ENCODE data around the gene LRRC27.
"Not testable (repeated sequence)": the region's sequence is repeated elsewhere in the genome, so short reads cannot be mapped to it uniquely, and the experiment has no call there.

The LRRC27 gene

DNA sequence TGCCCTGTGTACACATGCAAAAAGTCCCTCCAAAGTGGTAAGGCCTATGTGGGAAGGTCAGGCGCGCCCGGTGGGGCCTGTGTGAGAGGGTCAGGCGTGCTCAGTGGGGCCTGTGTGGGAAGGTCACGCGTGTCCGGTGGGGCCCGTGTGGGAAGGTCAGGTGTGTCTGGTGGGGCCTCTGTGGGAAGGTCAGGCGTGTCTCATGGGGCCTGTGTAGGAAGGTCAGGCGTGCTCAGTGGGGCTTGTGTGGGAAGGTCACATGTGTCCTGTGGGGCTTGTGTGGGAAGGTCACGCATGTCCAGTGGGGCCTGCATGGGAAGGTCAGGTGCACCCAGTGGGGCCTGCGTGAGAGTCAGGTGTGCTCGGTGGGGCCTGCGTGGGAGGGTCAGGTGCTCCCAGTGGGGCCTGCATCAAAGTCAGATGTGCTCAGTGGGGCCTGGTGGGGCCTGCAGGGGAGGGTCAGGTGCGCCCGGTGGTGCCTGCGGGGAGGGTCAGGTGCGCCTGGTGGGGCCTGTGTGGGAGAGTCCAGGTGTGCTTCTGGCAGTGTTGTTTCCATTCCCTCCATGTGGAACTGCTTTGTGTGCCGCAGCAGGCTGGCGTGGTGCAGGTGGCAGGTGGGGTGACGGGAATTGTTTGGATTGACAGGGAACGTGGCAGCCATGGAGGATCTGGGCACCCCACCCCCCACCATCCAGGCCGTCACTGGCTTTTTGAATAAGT is 15.4 kb downstream of the LRRC27 start:
- H3K27me3 Mint-ChIP-seq, result no peaks in the 10 kb centered on the region
- ATAC-seq (ENCODE audit: low read depth) (no peak), DNase-seq (ENCODE audit: low spot score in 2 of 2) (no peak)
- H3K4me1 Mint-ChIP-seq, result peaks cover 10% of the 10 kb centered on the region
- H3K9me3 Mint-ChIP-seq, result no peaks in the 10 kb centered on the region
- H3K4me3 Mint-ChIP-seq, result no peak overlapping the region
- H3K27ac Mint-ChIP-seq, result peak overlapping the region; percentile 58
- peaks cover 29% of the 10 kb centered on the region for H3K36me3 Mint-ChIP-seq

DNA sequence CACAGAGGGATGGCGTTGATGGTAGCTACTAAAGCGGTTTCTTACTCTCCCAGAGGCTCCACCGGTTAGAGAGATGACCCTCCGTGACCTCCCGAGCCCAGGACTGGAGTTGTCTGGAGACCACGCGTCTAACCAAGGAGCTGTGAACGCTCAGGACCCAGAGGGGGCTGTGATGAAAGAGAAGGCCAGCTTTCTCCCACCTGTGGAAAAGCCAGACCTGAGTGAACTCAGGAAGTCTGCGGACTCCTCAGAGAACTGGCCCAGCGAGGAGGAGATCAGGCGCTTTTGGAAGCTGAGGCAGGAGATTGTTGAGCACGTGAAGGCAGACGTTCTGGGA is 15.9 kb downstream of the LRRC27 start:
- Mint-ChIP-seq H3K9me3 (no peaks in the 10 kb centered on the region), H3K4me3 (no peak overlapping the region), H3K27ac (no peak overlapping the region), H3K36me3 (peaks cover 29% of the 10 kb centered on the region), H3K4me1 (peaks cover 13% of the 10 kb centered on the region), H3K27me3 (no peaks in the 10 kb centered on the region)
- ATAC-seq (ENCODE audit: low read depth) (no peak), DNase-seq (ENCODE audit: low spot score in 2 of 2) (no peak)

DNA sequence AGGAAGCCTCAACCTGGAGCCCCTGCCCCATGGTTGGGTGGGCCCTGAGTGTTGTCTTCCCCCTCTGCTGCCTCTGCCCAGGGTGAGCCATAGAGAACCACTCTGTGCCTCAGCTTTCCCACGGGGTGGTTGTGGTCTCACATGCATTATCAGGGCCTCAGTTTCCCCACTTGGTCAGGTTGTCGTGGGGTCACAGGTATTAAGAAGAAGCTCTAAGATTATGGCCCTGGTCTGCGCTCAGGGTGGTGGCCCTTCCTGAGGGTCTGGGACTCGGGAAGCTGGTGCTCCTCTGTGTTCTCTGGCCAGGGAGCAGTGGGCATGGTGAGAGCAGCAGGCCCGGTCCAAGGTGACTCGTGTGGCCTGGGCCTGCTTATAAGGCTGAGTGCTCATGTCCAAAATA is 17.8 kb downstream of the LRRC27 start:
- Mint-ChIP-seq H3K36me3 (peaks cover 23% of the 10 kb centered on the region), H3K4me1 (peaks cover 17% of the 10 kb centered on the region), H3K27me3 (no peaks in the 10 kb centered on the region), H3K4me3 (no peak overlapping the region), H3K9me3 (no peaks in the 10 kb centered on the region), H3K27ac (no peak overlapping the region)
- ATAC-seq (ENCODE audit: low read depth) (no peak), DNase-seq (ENCODE audit: low spot score in 2 of 2) (no peak)

DNA sequence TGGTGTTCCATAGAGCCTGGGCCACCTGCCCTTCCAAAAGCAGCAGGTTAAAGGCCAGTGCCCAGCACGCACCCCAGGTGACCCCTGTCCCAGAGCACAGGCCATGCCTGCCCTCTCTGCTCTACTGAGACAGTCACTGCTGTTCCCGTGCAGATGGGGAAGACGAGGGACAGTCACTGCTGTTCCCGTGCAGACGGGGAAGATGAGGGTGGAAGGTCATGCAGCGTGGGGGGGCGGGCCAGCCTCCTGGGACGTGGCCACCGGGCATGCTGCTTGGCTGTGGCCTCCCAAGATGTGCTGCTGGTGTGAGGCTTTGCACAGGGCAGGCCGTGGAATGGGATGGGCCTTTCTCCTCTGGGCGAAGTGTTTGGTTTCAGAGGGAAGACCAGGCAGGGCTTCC is 18.4 kb downstream of the LRRC27 start:
- Mint-ChIP-seq H3K9me3 (no peaks in the 10 kb centered on the region), H3K36me3 (peaks cover 21% of the 10 kb centered on the region), H3K27ac (no peak overlapping the region), H3K27me3 (no peaks in the 10 kb centered on the region), H3K4me3 (no peak overlapping the region), H3K4me1 (peaks cover 17% of the 10 kb centered on the region)
- peak in 1 of 2 donors; percentile 8 for DNase-seq (ENCODE audit: low spot score in 2 of 2)
- ATAC-seq (ENCODE audit: low read depth), result no peak

DNA sequence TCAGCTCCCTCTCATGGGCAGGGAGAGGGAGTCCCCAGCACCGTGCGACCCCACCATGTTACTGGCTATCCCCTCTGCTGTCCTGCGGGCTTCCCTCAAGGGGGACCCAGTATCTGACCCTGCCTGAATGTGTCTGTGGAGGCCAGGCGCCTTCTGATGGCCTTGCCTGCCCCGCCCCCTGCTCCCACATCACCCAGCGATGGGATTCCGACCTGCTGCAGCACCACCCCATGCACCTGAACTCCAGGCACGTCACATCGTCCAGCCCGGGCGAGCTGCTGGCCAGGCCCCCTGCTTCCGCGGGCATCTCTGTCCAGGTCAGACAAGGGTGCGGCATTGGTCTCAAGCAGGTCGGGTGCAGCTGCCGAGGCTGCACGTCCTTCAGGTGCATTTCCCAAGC is 19.0 kb downstream of the LRRC27 start:
- Mint-ChIP-seq H3K27me3 (no peaks in the 10 kb centered on the region), H3K4me1 (peaks cover 16% of the 10 kb centered on the region), H3K4me3 (no peak overlapping the region), H3K36me3 (peaks cover 20% of the 10 kb centered on the region), H3K27ac (no peak overlapping the region), H3K9me3 (no peaks in the 10 kb centered on the region)
- no peak for DNase-seq (ENCODE audit: low spot score in 2 of 2)
- ATAC-seq (ENCODE audit: low read depth), result no peak

DNA sequence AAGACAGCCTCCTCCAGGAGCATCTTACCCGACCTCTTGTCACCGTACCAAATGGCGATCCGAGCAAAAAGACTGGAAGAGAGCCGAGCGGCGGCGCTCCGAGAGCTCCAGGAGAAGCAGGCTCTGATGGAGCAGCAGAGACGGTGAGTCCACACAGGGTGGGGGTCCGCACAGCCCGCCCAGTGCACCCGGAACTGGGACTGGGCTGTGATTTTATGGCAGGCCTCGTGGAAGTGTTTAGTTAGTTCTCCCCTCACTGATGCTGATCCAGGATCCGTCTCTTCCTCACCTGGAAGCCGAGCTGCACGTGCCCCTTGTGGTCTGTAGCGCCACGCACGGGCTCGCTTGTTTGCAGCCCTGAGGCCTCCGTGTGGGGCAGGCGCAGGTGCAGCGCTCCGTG is 19.6 kb downstream of the LRRC27 start:
- no peak overlapping the region for H3K27ac Mint-ChIP-seq
- H3K4me3 Mint-ChIP-seq, result no peak overlapping the region
- ATAC-seq (ENCODE audit: low read depth) (no peak), DNase-seq (ENCODE audit: low spot score in 2 of 2) (no peak)
- H3K27me3 Mint-ChIP-seq, result no peaks in the 10 kb centered on the region
- H3K36me3 Mint-ChIP-seq, result peaks cover 21% of the 10 kb centered on the region
- peaks cover 15% of the 10 kb centered on the region for H3K4me1 Mint-ChIP-seq
- no peaks in the 10 kb centered on the region for H3K9me3 Mint-ChIP-seq

DNA sequence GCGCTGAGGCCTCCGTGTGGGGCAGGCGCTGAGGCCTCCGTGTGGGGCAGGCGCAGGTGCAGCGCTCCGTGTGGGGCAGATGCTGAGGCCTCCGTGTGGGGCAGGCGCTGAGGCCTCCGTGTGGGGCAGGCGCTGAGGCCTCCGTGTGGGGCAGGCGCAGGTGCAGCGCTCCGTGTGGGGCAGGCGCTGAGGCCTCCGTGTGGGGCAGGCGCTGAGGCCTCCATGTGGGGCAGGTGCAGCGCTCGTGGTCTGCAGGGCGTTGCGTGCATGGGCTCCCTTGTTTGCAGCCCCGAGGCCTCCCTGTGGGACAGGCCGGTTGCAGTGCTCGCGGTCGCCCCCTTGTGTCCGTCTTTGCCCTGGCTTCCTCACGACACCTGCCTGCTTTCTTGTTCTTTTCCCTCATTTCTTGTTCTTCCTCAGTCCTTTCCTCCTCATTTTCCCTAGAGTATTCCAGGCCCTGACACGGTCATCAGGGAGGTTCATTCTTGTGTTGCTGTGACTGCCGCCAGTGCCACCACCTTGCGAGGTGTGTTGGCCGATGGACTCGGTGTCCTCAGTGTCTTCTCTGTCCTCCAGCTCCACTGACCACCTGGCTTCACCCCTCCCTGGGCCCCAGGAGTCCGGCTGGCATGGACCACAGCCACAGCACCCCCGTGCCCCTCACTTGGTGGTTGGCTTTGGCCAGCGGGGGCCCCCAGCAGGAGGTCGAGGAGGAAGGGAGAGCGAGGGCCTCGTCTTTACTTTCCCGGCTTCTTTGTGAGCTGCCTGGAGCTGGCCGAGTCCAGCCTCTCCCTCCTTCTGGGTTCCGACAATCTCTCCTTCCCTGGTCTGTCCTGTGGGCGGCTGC is 20.7 kb downstream of the LRRC27 start:
- Mint-ChIP-seq H3K36me3 (peaks cover 19% of the 10 kb centered on the region), H3K27ac (peak overlapping the region; percentile 73)
- H3K9me3 Mint-ChIP-seq, H3K27me3 Mint-ChIP-seq, H3K4me3 Mint-ChIP-seq, H3K4me1 Mint-ChIP-seq: not testable (repeated sequence)
- DNase-seq (ENCODE audit: low spot score in 2 of 2), result peak; percentile 76 to 84
- peak; percentile 83 for ATAC-seq (ENCODE audit: low read depth)

DNA sequence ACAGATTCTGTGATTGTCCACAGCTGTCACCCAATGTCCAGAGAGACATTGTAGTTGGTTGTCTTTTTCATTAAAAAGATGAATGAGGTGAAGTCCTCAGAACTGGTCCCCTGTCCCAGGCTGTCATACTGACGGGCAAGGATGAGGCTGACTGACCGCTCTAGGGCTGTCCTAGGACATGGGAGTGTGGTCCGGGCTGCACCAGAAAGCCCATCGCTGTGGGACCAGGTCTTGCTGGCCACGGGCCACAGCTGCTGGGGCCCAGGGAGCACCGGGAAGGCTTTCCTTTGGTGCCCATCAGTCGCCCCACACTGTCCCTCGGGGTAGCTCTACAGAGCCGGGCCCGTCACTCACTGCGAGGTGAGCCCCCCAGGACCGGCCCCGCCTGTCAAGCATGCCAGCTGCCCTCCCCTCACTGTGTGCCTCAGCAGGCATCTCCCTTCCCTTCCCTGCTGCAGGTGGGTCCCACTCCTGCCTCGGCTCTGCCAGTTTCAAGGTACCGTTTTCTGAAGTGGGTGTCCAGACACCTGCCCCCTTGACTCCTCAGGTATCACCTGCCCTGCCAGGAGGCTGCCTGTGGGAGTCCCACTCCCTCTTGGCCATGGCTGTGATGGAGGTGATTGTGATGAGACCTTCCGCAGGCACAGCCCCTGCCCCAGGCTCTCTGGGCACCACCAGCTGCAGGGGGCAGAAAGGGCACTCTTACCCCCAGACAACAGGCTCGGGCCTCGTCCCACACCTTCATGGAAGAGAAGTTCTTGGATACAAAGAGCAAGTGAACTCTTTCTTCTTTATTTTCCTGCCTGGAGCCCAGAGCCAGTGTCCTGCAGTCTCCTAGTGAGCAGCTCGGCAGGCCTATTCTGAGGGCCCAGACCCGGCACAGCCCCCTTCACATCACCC is 21.7 kb downstream of the LRRC27 start:
- DNase-seq (ENCODE audit: low spot score in 2 of 2), result peak in 1 of 2 donors; percentile 7
- H3K27ac Mint-ChIP-seq, result peak overlapping the region; percentile 73
- H3K27me3 Mint-ChIP-seq, result no peaks in the 10 kb centered on the region
- H3K4me1 Mint-ChIP-seq, result peaks cover 7% of the 10 kb centered on the region
- no peak overlapping the region for H3K4me3 Mint-ChIP-seq
- peaks cover 3% of the 10 kb centered on the region for H3K9me3 Mint-ChIP-seq
- no peak for ATAC-seq (ENCODE audit: low read depth)
- peaks cover 16% of the 10 kb centered on the region for H3K36me3 Mint-ChIP-seq

DNA sequence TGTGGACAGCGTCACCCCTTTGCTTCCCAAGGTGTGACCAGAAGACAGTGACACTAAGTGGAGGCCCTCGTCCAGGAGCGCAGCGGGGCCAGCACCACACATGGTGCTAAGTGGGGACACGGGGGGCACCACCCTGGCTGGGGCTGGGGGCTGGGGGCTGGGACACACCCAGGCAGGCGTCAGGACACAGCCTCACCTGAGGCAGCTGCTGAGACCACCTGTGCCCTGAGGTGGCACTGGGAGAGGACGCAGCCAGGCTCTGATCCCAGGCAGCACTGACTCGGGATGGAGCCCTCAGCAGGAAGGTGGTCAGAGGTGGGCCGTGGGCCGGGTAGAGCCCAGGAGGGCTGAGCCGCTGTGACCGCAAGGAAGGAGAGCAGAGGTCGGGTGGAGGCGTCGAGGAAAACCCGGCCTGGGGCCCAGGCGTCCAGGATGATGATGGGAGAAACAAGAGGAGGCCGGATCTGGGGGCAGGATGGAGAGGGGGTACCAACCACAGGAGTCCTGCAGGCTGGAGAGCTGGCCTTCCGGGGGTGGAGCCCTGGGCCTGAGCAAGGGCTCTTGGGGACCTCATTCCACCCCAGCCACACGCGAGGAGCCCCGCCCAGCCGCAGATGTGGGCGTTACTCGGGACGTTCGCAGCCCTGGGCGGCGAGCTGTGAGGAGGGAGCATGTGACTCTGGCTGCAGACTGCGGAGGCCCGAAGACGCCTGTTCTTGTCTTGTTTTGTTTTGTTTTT is 22.5 kb downstream of the LRRC27 start:
- no peaks in the 10 kb centered on the region for H3K27me3 Mint-ChIP-seq
- H3K36me3 Mint-ChIP-seq, result peaks cover 13% of the 10 kb centered on the region
- no peak overlapping the region for H3K4me3 Mint-ChIP-seq
- peaks cover 7% of the 10 kb centered on the region for H3K4me1 Mint-ChIP-seq
- no peak overlapping the region for H3K27ac Mint-ChIP-seq
- H3K9me3 Mint-ChIP-seq, result peaks cover 3% of the 10 kb centered on the region
- peak in 1 of 2 donors; percentile 5 for DNase-seq (ENCODE audit: low spot score in 2 of 2)
- ATAC-seq (ENCODE audit: low read depth), result no peak

DNA sequence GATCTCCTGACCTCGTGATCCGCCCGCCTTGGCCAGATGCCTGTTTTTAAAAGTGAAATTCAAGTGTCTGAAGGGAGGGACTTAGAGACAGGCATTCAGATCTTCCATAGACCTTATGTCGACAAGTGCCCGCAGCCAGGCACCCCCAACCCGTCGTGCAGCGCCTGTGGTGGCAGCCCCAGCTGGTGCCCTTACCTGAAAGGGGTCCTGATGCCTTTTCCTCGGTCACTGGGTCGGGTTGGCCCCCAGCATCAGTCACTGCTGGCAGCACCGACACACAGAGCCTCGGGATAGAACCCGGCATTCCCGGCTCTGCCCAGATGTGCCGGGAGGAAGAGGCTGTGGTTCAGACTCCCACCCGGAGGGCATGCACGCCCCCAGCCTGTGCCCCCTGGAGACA is 23.3 kb downstream of the LRRC27 start:
- Mint-ChIP-seq H3K9me3 (peaks cover 3% of the 10 kb centered on the region), H3K27me3 (no peaks in the 10 kb centered on the region), H3K4me1 (peaks cover 7% of the 10 kb centered on the region), H3K27ac (no peak overlapping the region), H3K4me3 (no peak overlapping the region), H3K36me3 (peaks cover 13% of the 10 kb centered on the region)
- ATAC-seq (ENCODE audit: low read depth), result no peak
- no peak for DNase-seq (ENCODE audit: low spot score in 2 of 2)

DNA sequence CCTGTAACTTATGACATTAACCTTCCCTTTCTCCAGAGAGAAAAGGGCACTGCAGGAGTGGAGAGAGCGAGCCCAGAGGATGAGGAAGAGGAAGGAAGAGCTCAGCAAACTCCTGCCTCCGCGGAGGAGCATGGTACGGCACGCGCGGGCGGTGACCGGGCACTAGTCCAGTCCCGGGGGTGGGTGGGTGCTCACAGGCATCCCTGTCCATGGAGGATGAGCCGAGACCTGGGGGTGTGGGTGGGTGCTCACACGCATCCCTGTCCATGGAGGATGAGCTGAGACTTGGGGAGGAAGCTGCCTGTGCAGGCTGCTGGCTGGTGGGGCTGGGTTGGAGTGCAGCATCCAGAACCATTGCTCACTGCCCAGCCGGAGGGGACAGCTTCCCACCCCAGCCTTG is 23.8 kb downstream of the LRRC27 start:
- no peak overlapping the region for H3K4me3 Mint-ChIP-seq
- peaks cover 3% of the 10 kb centered on the region for H3K9me3 Mint-ChIP-seq
- H3K4me1 Mint-ChIP-seq, result peaks cover 7% of the 10 kb centered on the region
- no peak for DNase-seq (ENCODE audit: low spot score in 2 of 2)
- H3K27me3 Mint-ChIP-seq, result no peaks in the 10 kb centered on the region
- ATAC-seq (ENCODE audit: low read depth), result no peak
- H3K36me3 Mint-ChIP-seq, result peaks cover 13% of the 10 kb centered on the region
- H3K27ac Mint-ChIP-seq, result no peak overlapping the region

DNA sequence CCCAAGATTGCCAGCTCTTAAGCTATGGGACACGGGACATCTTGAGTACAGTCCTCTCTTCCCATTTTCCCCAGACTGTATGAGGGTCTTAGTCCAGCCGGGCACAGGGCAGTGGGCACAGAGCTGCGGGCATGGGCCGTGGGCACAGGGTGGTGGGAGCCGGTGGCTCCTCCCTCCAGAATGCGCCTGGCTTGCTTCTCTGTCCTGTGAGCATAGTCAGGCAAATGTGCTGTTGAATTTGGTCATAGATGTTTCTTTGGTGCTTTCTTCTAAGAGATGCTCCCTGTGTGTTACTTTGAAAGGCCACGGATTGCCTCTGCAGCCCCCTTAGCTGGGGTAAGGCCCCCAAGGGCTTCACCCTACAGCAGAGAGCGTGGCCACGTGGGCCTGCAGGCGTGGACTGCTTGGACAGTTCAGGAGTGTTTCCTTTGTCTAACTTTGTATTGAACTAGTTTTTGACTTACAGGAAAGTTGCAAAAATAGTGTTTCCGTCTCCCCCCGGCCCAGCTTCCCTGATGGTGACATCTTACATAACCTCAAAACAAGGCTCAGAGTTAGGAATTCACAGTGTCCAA is 24.7 kb downstream of the LRRC27 start:
- Mint-ChIP-seq H3K4me3 (no peak overlapping the region), H3K36me3 (peaks cover 15% of the 10 kb centered on the region), H3K27ac (no peak overlapping the region), H3K27me3 (no peaks in the 10 kb centered on the region), H3K4me1 (peaks cover 7% of the 10 kb centered on the region), H3K9me3 (peaks cover 3% of the 10 kb centered on the region)
- ATAC-seq (ENCODE audit: low read depth) (no peak), DNase-seq (ENCODE audit: low spot score in 2 of 2) (no peak)

DNA sequence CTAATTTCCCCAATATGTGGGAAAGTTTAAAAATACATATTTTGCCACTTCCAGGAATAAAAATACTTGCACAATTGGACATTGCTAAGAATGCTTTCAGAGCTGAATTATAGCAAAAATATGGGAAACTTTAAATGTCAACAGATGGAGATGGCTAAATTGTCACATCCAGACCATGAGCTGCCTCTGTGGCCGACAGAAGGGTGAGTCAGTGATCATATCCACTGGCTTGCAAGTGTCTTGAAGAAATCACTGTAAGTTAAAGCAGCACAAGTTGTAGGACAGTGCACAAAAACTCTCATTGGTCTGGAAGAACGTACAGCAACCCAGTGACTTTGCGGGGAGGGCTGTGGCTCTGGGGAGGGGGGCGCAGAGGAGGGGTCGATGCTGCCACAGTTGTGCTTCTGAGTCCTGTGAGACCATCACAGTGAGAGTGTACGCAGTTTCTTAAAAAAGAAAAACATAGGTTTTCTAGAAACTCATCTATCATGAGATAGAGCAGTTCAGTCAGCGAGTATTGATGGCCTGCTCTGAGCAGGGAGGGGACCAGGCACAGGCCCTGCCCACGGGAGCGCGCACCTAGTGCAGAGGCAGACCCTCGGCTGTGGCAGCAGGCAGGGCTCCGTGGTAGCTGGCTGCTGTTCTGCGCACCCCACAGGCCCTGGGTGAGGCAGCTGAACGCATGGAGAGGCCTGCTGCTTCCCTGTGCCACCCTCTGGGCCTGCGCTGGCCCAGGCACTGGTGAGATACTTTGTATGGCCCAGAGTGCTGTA is 25.5 kb downstream of the LRRC27 start:
- peaks cover 7% of the 10 kb centered on the region for H3K4me1 Mint-ChIP-seq
- peaks cover 3% of the 10 kb centered on the region for H3K9me3 Mint-ChIP-seq
- peaks cover 21% of the 10 kb centered on the region for H3K36me3 Mint-ChIP-seq
- no peak overlapping the region for H3K27ac Mint-ChIP-seq
- no peaks in the 10 kb centered on the region for H3K27me3 Mint-ChIP-seq
- no peak for ATAC-seq (ENCODE audit: low read depth)
- H3K4me3 Mint-ChIP-seq, result no peak overlapping the region
- DNase-seq (ENCODE audit: low spot score in 2 of 2), result no peak
